Fibroblast of skin of right quadriceps (primary cell): Measurements from ENCODE around the gene CEP63.

Experiments used
- DNase-seq: peaks from one replicate; pipeline ENCODE4 v3.0.0-alpha.2; 2013

The CEP63 gene

GRCh38 chr3:134485718-134486576 lies at the start of gene CEP63, which contains the start of gene ANAPC13:
TSS of gene CEP63 (plus strand) at chr3:134486057. CDS start at chr3:134495321, 9,264 bp downstream.
TSS of gene ANAPC13 (minus strand) at chr3:134485985. CDS start at chr3:134482904, 3,081 bp downstream.
- DNase-seq, result peak; percentile 100

DNA sequence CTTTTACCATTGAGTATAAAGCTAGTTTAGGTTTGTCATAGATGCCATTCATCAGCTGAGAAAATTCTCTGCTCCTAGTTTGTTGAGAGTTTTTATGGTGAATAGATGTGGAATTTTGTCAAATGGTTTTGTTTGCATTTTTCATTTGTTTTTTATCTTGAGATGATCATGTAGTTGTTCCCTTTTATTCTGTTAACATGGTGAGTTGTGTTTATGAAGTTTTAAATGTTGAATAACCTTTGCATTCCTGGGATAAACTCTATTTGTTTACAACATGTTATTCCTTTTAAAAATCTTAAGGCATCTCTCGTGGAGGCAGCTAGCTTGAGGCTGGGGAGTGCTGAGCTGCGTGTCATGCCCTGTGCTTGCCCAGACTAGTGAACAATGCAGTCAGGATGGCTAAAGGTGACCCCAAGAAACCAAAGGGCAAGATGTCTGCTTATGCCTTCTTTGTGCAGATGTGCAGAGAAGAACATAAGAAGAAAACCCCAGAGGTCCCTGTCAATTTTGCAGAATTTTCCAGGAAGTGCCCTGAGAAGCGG lies 48.6 kb upstream of the CEP63 start:
- DNase-seq, result no peak

- no peak for DNase-seq
Observed at GRCh38 chr3:134441321-134441720, 44.5 kb upstream of the CEP63 start.

DNA sequence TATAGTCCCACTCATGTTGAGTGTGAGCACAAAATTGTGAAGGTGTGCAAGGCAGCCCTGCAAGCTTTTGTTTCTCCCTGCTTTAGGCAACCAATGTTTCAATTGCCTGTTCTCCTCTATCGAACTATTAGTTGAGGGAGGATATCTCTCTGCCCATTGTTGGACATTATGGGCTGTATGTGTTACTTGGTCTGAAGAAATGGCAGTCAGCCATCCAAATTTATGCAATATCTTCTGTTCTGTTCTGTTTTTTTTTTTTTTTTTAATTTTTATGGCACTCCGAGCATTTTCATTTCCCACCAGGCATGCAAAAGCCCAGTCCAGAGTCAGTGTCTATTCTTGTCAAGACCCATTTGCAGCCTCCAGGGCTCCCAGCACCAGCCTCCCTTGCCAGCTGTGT lies 44.0 kb upstream of the CEP63 start:
- DNase-seq, result no peak

GRCh38 chr3:134445095-134445494 lies 40.8 kb upstream of the CEP63 start:
- no peak for DNase-seq

- peak; percentile 52 for DNase-seq
Observed at GRCh38 chr3:134445636-134446035, 40.2 kb upstream of the CEP63 start.

GRCh38 chr3:134446800-134447199 lies 39.1 kb upstream of the CEP63 start:
- DNase-seq, result peak; percentile 52

DNA sequence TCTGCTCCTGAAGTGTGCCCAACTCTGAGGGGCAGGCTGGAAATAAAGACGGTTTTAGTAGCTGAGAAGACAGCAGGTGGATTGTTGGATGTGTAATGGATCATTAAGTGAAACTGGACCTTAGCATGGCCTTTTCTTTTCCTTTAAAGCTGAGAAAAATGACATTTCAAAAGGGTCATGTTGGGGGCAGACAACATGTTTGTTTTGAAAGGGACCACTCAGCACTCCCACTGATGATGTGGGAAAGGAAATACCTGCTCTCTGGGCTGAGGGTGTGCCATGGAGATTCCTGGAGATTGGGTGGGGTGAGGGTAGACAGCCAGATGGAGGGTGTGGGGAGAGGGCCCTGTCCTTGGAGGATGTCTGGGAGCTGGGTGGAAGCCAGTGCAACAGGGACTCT lies 38.5 kb upstream of the CEP63 start:
- no peak for DNase-seq

DNA sequence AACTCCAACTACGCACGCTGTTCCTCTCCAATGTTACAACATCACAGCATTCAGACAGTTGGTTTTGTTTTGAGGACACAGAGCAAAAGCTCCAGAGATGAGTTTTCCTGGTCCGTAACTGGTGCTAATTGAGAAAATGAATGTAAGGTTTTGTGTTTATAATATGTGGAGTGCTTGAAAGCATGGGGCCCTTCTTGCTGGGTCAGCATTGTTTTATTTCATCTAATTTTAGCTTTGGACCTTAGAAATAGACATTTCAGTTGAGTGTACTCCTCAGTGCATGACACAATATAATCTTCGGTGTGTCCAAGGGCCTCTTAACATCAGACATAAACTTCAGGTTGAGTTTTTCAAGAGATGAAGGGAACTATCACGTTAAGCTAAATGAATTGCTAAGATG lies 37.2 kb upstream of the CEP63 start:
- no peak for DNase-seq

DNA sequence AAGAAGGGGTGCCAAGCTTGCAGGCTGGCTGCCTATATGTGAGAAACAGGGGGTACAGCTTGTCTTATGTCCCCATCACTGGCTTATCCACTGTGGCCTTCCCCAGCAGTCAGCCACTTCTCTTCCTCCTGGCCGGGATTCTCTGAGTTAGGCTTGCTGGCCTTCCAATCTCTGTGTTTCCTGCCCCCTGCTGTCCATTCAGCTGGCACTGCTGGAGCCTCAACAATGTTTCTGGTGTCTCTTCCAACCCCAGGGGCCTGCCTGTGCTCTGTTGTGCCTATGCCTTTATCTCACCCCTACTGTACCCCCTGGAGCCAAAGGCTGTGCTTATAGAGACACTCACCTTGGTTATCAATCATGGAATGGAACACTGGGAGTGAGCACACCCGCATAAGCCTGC lies 36.6 kb upstream of the CEP63 start:
- DNase-seq, result no peak

DNA sequence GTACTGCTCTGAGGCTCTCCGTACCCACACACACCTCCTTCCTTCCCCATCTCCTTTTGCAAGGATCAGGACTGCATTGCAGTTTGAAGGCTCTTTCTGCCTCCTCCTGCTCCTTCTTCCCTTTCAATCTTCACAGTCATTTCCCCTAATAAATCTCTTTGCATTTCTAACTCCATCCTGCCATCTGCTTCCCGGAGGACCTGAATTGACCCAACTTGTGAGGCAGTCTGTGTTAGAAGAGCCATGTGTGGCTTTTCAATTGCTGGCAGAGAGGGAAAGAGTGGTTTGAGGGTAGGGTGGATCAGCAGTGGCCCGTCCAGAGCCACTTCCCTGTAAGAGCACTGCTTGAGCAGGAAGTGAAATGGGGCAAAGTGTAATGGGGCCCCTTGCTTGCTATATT lies 35.9 kb upstream of the CEP63 start:
- no peak for DNase-seq

- no peak for DNase-seq
Observed at GRCh38 chr3:134453631-134454030, 32.2 kb upstream of the CEP63 start.

GRCh38 chr3:134457376-134458074 lies 28.3 kb upstream of the CEP63 start:
- DNase-seq, result no peak

- no peak for DNase-seq
Observed at GRCh38 chr3:134458406-134458945, 27.4 kb upstream of the CEP63 start.

GRCh38 chr3:134459562-134459961 lies 26.3 kb upstream of the CEP63 start:
- no peak for DNase-seq

DNA sequence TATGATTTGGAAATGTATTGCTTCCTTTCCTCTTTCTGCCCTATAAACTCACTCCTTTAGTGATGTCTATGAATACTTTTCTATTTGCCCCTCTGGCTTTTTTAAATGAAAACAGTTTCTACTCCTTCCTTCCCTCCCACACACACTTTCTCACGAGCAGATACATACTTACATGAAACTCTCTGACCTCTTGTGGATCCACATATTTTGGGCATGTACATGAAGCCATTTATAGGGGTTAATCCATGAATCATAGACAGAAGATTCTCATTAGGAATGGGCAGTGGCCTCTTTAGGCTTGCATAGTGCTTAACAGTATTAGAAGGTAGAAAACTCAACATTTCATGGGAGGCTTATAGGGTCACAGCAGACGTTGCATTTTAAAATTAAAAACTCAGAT lies 24.9 kb upstream of the CEP63 start:
- peak; percentile 98 for DNase-seq

DNA sequence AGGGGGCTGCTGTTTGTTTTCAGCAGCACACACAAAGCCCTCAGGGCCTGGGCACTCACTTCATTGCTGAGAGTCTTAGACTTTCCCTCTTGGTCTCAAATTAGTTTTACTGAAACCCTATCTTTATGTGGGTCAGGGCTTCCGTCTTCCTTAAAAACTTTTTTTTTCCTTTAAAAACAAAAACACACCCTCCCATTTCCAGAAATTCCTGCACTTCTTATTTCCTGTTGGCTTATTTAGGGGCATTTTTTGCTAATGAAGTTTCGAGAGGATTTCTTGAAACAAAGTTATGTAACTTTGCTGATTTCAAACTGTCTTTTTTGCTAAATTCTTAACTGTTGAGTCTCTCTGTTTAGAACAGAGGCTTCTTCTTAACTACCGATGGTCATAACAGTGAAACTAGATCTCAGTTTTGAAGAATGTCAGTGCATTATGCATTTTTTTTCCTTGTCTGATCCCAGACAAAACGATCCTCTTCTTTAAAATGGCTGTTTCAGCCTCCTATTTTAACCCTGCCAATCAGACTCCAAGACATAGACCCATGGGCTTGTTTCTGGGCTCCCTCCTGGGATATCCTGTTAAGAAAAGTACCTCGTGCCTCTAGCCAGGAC lies 23.4 kb upstream of the CEP63 start:
- DNase-seq, result peak; percentile 95

DNA sequence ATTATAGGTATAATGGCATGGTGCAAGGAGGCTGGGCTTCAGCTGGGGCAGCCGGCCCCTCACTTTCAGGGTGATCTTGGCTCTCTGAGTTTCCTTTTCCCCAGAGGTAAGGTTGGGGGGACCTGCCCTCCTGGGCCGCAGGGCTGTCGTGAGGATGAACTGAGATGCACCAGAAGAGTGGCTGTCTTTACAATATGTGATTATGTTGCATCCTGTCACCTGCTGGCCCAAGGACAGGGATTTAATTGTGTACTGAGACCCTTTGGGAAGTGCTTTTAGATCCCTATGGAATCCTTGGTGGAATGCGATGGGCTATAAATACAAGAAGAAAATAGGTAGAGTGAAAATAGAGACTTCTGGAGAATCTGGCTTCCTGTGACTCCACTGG lies 22.2 kb upstream of the CEP63 start:
- DNase-seq, result no peak

DNA sequence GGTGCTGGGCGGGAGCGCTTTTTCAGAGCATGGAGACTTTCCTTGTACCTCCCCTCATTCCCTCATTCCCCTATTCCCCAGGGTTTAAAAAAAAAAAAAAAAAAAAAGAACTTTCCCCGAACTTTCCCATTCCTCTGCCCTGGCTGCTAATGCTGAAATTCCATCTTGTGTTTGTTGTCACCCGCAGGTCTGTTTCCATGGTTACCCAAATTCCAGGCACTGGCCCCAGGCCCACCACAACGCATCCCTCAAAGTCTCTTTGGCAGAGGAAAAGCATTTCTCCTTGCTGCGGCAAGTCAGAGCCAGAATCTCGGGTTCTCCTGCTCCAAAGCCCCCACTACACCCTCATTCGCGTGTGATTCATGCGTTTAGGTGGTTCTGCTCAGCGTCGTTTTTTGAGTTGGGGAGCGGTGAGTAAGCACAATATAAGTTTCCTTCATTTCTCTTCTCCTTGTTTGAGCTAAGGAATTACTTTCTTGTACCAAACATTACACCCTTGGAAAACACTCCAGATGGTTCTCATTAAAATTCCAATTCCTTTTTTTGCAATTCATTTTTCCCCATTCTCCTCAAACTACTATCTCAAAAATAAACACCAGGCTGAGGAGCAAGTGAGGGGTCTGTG lies 21.7 kb upstream of the CEP63 start:
- peak; percentile 100 for DNase-seq

- DNase-seq, result no peak
Observed at GRCh38 chr3:134464689-134465365, 21.0 kb upstream of the CEP63 start.

- DNase-seq, result no peak
Observed at GRCh38 chr3:134466331-134466730, 19.5 kb upstream of the CEP63 start.

- no peak for DNase-seq
Observed at GRCh38 chr3:134468519-134468918, 17.3 kb upstream of the CEP63 start.
